ENCODE measurements around the gene UNCX.

Gene UNCX

DNA sequence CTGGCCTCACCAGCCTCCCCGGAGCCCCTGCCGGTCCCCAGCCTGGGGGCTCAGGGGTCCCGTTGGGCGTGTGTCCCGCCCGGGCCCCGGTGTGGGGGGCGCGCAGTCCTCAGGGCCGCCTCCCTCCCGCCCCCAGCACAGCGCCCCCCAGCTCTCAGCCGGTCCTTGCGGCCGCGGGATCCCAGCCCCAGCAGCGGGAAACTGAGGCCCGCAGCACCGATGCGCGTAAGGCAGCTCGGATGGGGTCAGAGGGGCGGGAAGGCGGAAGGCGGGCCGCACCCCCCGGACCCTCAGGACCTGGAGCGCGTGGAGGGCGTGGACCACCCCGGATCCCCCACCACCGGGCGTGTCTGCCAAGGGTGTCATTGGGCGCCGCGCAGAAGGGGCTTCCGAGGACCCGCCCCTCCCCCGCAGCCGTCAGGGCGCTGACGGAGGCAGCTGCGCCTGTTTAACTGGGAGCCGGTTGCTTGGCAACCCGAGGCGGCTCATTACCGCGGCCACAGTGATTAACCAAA is 14.9 kb downstream of the UNCX start:
- TF ChIP-seq, protein P1, sequence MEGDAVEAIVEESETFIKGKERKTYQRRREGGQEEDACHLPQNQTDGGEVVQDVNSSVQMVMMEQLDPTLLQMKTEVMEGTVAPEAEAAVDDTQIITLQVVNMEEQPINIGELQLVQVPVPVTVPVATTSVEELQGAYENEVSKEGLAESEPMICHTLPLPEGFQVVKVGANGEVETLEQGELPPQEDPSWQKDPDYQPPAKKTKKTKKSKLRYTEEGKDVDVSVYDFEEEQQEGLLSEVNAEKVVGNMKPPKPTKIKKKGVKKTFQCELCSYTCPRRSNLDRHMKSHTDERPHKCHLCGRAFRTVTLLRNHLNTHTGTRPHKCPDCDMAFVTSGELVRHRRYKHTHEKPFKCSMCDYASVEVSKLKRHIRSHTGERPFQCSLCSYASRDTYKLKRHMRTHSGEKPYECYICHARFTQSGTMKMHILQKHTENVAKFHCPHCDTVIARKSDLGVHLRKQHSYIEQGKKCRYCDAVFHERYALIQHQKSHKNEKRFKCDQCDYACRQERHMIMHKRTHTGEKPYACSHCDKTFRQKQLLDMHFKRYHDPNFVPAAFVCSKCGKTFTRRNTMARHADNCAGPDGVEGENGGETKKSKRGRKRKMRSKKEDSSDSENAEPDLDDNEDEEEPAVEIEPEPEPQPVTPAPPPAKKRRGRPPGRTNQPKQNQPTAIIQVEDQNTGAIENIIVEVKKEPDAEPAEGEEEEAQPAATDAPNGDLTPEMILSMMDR (conservative IDR thresholded peaks at IDR 0.05), result no peak
- no peak overlapping the region for H3K27ac ChIP-seq

DNA sequence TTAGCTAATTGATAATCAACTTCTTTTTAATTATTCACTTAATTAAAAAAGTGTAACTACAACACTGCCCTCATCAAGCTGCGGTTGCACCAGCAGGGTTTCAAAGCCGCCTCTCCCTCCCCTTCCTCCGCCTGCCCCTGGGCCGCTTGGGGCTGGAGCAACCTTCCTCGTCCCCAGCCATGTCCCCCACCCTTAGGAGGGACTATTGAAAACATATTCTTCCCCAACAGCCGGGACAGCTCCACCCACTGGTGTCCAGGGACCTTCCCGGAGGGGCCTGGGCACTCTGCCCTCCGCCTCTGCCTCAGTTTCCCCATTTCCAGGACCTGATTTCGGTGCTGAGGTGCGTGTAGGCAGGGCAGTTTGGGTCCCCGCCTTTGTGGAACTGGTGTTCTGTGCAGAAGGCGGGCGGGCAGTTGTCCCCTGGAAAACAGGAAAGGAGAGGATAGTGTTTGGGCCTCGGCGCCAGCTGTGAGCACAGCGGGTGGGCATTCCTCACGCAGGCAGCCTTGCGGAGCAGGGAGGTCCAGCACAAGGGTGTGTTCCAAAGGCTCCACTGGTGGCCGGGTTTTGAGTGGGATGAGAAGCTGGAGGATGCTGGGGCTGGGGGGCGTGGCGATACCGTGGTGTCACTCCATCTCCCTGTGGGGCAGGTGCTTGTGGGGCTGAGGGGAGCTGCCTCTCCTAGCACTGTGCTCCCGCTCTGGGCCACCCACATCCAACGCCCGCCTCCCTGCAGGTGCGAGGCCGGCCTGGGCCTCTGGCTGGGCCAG is 15.7 kb downstream of the UNCX start:
- TF ChIP-seq, protein P1 (conservative IDR thresholded peaks at IDR 0.05), result no peak

DNA sequence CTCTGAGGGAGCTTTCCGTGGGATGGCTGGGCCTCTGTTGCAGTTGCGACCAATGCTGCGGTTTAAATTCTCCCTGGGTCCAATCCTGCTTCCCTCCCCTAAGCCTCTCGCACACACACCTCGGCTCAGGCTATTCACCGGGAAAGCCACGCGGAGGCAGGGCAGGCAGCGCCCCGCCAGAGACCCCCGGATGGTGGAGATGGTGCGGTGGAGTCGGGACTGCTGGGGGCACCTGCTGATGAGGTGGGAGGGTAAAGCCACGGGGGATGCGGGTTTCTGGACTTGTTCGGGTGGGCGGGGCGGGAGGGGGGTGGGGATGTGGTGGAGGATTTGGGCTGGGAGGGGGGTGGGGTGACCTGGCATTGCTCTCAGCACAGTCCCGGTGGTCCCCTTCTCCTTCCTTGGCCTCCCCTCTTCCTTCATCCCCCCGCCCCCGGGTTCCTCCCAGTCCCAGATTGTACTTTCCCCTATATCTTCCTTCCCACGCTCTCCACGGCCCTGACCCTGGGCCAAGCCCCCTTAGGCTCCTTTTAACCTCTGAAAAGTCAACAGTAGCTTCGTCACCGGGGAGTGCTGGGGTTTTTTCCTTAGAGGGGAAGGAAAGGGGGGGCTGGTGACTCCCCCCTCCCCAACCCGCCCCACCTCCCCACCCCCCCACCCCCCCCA is 16.4 kb downstream of the UNCX start:
- TF ChIP-seq, protein P1 (conservative IDR thresholded peaks at IDR 0.05), result no peak
- no peak overlapping the region for H3K27ac ChIP-seq

More for the DNA sequence above, 15.7 kb downstream of the UNCX start:
- no peak overlapping the region for H3K27ac ChIP-seq

DNA sequence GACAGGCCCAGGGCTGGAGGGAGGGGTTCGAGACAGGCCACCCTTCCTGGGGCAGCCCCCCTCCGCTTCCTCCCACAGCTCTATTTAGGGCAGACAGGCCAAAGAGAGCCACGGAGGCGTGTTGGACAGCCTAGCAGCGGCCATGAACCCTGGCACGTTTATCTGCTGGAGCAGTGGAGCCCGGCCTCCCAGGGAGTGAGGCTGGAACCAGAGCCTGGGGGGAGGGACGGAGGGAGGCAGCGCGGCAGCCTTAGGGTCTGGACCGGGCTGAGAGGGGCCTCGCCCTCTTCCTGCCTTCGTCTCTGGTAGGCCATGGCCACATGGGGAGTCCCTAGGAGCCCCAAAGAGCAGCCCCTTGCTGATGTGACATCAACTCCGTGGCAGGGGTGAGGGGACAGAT is 17.1 kb downstream of the UNCX start:
- TF ChIP-seq, protein P1 (conservative IDR thresholded peaks at IDR 0.05), result no peak
- H3K27ac ChIP-seq, result no peak overlapping the region

DNA sequence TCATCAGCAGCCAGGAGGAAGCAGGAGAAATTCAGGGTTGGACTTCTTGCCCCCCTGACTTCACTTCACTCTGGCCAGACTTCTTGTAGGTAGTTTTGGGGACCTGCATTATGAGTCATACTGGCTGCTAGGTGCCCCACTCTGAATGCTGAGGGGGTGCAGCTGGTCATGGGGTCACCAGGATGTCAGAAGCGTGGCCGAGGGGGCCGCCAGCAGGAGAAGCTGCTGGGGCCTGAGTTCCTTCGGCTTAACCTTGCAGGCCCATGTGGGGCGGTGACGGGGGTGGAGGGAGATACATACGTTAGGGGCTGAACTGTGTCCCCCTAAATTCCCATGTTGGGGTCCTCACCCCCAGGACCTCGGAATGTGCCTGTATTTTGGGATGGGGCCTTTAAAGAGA is 18.2 kb downstream of the UNCX start:
- no peak overlapping the region for H3K27ac ChIP-seq
- TF ChIP-seq, protein P1 (conservative IDR thresholded peaks at IDR 0.05), result no peak

DNA sequence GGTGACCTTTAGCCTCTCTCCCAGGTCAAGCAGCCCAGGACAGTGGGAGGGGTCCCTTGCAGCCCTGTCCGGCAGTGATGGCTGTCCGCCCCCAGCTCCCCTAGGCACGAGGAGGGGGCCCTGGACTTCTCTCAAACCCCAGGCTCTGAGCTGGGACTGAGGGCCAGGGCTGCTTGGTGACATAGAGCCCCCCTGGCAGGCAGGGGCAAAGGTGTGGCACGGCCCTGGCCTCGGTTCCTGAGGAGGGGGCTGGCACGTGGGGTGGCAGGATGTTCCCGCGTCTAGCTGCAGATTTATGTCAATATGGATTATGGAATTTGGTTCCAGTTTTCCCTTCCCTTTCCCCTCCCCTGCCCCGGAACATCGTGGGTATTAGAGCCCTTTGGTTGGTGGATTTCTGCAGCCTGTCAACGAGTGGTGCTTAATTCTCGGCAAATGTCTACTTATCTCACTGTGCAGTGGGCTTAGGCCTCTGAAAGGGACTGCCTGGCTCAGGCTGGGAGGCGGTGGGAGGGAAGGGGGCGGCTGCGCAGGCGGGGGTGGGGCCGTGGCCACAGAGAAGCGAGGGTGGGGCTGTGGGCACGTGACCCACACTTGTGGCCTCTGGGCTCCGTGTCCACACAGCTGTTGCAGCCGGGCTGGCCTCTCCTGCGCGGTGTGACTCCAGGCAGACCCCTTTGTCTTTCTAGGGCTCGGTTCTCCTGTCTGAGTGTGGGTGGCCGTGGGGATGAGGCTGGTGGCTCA is 19.3 kb downstream of the UNCX start:
- TF ChIP-seq, protein P1 (conservative IDR thresholded peaks at IDR 0.05), result no peak
- H3K27ac ChIP-seq, result no peak overlapping the region

DNA sequence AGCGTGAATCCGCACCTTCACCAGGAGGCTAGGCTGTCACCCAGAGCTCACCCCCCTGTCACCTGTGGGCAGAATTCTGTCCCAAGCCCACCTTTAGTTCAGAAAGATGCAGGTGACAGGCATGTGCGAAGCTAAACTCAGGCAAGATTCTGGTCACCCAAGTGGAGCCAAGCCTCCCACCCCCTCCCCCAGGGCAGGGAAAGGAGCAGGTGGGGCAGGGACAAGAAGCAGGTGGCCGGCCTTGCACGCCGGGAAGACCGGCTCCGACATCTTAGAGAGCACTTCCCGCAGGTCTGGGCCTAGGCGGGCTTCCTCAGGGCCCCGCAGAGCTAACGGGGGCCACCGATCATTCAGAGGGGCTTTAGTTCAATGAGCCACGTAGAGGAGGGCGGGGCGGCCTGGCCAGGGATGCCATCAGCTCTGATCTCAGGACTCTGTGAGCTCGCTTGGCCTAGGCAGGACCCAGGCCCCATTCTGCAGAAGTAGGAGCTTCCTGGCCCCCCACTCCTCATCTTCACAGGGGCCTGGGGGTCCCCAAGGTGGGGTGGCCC is 19.9 kb downstream of the UNCX start:
- TF ChIP-seq, protein P1 (conservative IDR thresholded peaks at IDR 0.05), result no peak
- no peak overlapping the region for H3K27ac ChIP-seq

Measured in VCaP (cell line).